ENCODE results near the gene GALNT9. TPM values are rescaled to one million over a fixed set of nuclear protein-coding genes. Genes with fewer than 3 reads are reported as not detected.
A peak's percentile ranks its signal among the peaks of the same experiment; 100 is the strongest.

GALNT9 gene
- total RNA-seq, 1 experiment from 2014 or later = 2.6 TPM

DNA sequence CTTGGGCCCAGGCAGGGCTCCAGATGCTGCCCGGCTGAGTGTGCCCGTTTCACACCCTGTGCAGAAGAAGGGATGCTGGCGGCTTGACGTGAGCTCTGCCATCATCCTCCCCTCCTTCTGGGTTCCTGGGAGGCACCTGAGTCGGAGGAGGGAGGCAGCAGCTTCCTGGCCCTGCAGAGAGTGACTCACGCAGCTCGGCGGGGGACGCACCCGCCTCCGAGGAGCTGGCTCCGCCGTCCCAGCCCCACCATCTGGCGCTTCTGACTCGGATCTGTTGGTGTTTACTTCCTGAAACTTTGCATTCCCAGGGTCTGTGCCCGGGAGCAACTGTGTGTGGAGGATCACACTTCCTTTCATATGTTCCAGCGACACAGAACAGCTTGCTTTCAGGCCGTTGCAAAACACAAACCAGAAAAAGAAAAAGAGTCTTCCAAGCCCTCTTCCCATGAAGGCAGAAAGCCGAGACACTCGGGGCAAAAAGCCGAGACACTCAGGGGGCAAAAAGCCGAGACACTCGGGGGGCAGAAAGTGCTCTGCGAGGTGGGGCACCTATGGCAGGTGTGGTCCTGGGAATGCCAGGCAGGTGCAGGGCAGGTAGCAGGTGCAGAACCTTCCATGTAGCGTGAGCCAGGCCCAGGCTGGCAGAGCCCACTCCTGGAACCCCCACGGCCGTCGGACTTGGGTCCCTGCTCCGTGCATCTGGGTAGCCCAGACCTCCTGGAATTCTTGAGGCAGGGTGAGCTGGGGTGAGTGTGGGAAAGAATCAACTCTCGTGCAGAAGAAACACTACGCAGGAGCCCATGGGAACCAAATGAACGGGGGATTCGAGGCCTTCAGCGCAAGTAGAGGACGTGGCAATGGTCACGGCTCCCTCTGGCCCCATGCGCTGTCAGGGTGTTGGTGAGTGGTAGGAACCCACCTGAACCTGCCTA, 27.6 kb upstream of the GALNT9 start:
- TF ChIP-seq FOSL1 (IDR thresholded peaks at IDR 0.05; ENCODE audit: low read depth) = no peak; the same call in 1 of the 2 replicates
- no peak for TF ChIP-seq EGR1 (IDR thresholded peaks at IDR 0.05; ENCODE audit: low read depth)
- TF ChIP-seq SIN3A (IDR thresholded peaks at IDR 0.05; ENCODE audit: low read depth) = no peak
- no peak for TF ChIP-seq TCF7L2 (IDR thresholded peaks at IDR 0.05; ENCODE audit: borderline replicate concordance, extremely low read depth, insufficient read depth, insufficient read length)
- no peak for TF ChIP-seq SRF (IDR thresholded peaks at IDR 0.05; ENCODE audit: low read depth)
- H3K9ac ChIP-seq (ENCODE audit: low read length) = peak overlapping the region; percentile 36
- no TSS peak for BruUV-seq (replicated peaks)
- ChIA-PET RAD21 (ENCODE audit: low non-redundant PET in 1 of 2, low total read pairs in 2 of 2, uncharacterized antibody in 2 of 2, unreplicated experiment in 2 of 2) (no interaction called here), CTCF (no interaction called here), POLR2A (no interaction called here)
- peak overlapping the region in 1 of 2 experiments; percentile 41; a peak in 2 of 4 replicates for H3K4me3 ChIP-seq (replicated peaks in 1 of 2; ENCODE audit: low read depth in 1 of 2, low read length in 2 of 2)
- peak overlapping the region; percentile 77 for H3K4me2 ChIP-seq (ENCODE audit: low read length)
- peaks cover 7 to 14% of the 10 kb centered on the region in 2 experiments; a peak in 3 of 4 replicates for H3K4me1 ChIP-seq (ENCODE audit: control insufficient read depth in 1 of 2, insufficient read depth in 2 of 2, low read length in 2 of 2)
- no peaks in the 10 kb centered on the region; a peak in 1 of 4 replicates for H3K9me3 ChIP-seq (ENCODE audit: control insufficient read depth in 1 of 2, insufficient read depth in 1 of 2, low read depth in 1 of 2, low read length in 2 of 2)
- H3K79me2 ChIP-seq (ENCODE audit: insufficient read depth, low read length) = no peaks in the 10 kb centered on the region
- peak; percentile 22 for DNase-seq (ENCODE audit: low read depth, low spot score)
- H4K20me1 ChIP-seq (ENCODE audit: insufficient read depth) = no peaks in the 10 kb centered on the region
- intact Hi-C loops (cut with micrococcal nuclease) = loop anchor here (5.0 kb wide), 1 partner anchor 70 kb away; no protein-coding TSS in a partner anchor
- H3K9me2 ChIP-seq (ENCODE audit: insufficient read depth) = no peaks in the 10 kb centered on the region
- H3K27me3 ChIP-seq (ENCODE audit: insufficient read depth, low read length) = no peaks in the 10 kb centered on the region
- peak overlapping the region; percentile 25; the same call in 1 of the 2 replicates for H3K27ac ChIP-seq (ENCODE audit: low read depth, low read length)
- H2AFZ ChIP-seq (ENCODE audit: low read depth, low read length, poor library complexity, severe bottlenecking) = peak overlapping the region; percentile 99
- ATAC-seq = peak; percentile 98
- H3K36me3 ChIP-seq (ENCODE audit: control insufficient read depth in 1 of 2, insufficient read depth in 2 of 2, low read length in 2 of 2) = no peaks in the 10 kb centered on the region

DNA sequence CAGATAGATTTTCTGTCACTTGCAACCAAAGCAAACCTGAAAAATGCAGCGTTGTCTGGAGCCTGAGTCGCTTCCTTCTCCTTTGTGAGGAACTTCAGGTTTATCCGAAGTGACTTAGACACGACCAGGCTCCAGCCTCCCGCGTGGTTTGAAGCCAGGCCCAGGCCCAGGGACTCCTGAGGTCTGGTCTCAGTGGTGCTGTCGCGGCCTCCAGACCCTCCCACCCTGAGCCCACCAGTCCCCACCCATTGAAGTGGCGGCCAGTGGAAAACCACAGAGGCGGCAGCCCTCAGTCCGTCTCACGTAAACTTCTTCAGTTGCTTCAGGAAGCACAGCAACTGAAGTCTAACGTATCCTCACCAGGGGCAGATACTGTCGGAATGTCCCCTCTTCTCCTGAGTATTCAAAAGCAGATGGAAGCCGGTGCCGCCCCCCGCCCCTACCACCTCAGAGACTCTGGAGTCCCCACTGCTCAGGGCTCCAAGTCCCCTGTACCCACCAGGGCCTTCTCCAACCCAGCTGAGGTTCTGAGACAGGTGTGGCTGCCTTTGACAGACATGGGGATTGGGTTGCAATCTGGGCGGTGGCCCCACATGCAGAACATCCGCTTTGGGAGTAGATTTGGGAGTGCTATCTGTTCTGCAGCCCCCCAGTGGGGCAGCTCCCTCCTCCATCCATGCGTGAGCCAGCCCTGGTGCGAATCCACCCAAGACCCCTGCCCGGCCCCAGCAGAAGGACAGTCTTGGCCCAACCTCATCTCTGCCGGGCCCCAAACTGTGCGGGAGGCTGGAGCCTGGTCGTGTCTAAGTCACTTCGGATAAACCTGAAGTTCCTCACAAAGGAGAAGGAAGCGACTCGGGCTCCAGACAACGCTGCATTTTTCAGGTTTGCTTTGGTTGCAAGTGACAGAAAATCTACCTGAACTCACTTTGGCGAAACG, 26.6 kb upstream of the GALNT9 start:
- Histone ChIP-seq H3K9me3 (ENCODE audit: control insufficient read depth in 1 of 2, insufficient read depth in 1 of 2, low read depth in 1 of 2, low read length in 2 of 2) (no peaks in the 10 kb centered on the region; a peak in 1 of 4 replicates), H3K4me1 (ENCODE audit: control insufficient read depth in 1 of 2, insufficient read depth in 2 of 2, low read length in 2 of 2) (peaks cover 7 to 14% of the 10 kb centered on the region in 2 experiments; a peak in 3 of 4 replicates), H4K20me1 (ENCODE audit: insufficient read depth) (no peaks in the 10 kb centered on the region), H3K9me2 (ENCODE audit: insufficient read depth) (no peaks in the 10 kb centered on the region), H3K9ac (ENCODE audit: low read length) (no peak overlapping the region), H3K27me3 (ENCODE audit: insufficient read depth, low read length) (no peaks in the 10 kb centered on the region), H3K27ac (ENCODE audit: low read depth, low read length) (no peak overlapping the region; the same call in 1 of the 2 replicates), H3K36me3 (ENCODE audit: control insufficient read depth in 1 of 2, insufficient read depth in 2 of 2, low read length in 2 of 2) (no peaks in the 10 kb centered on the region), H2AFZ (ENCODE audit: low read depth, low read length, poor library complexity, severe bottlenecking) (peak overlapping the region; percentile 99), H3K4me3 (replicated peaks in 1 of 2; ENCODE audit: low read depth in 1 of 2, low read length in 2 of 2) (no peak overlapping the region), H3K79me2 (ENCODE audit: insufficient read depth, low read length) (no peaks in the 10 kb centered on the region), H3K4me2 (ENCODE audit: low read length) (peak overlapping the region; percentile 77)
- ATAC-seq (no peak), DNase-seq (ENCODE audit: low read depth, low spot score) (no peak)
- POLR2A ChIA-PET = no interaction called here
- RAD21 ChIA-PET (ENCODE audit: low non-redundant PET in 1 of 2, low total read pairs in 2 of 2, uncharacterized antibody in 2 of 2, unreplicated experiment in 2 of 2) = no interaction called here
- intact Hi-C loops (cut with micrococcal nuclease) = loop anchor here (5.0 kb wide), 1 partner anchor 69 kb away; no protein-coding TSS in a partner anchor
- BruUV-seq (replicated peaks) = no TSS peak
- CTCF ChIA-PET = no interaction called here
- TF ChIP-seq CEBPB (IDR thresholded peaks at IDR 0.05; ENCODE audit: low read depth) = no peak
- TF ChIP-seq TCF7L2 (IDR thresholded peaks at IDR 0.05; ENCODE audit: borderline replicate concordance, extremely low read depth, insufficient read depth, insufficient read length) = no peak
- no peak for TF ChIP-seq POLR2AphosphoS5 (IDR thresholded peaks at IDR 0.05; ENCODE audit: low read depth, low read length)
- no peak for TF ChIP-seq POLR2A (IDR thresholded peaks at IDR 0.05; ENCODE audit: borderline replicate concordance, extremely low read depth, insufficient read depth, insufficient read length)
- TF ChIP-seq, protein P1, sequence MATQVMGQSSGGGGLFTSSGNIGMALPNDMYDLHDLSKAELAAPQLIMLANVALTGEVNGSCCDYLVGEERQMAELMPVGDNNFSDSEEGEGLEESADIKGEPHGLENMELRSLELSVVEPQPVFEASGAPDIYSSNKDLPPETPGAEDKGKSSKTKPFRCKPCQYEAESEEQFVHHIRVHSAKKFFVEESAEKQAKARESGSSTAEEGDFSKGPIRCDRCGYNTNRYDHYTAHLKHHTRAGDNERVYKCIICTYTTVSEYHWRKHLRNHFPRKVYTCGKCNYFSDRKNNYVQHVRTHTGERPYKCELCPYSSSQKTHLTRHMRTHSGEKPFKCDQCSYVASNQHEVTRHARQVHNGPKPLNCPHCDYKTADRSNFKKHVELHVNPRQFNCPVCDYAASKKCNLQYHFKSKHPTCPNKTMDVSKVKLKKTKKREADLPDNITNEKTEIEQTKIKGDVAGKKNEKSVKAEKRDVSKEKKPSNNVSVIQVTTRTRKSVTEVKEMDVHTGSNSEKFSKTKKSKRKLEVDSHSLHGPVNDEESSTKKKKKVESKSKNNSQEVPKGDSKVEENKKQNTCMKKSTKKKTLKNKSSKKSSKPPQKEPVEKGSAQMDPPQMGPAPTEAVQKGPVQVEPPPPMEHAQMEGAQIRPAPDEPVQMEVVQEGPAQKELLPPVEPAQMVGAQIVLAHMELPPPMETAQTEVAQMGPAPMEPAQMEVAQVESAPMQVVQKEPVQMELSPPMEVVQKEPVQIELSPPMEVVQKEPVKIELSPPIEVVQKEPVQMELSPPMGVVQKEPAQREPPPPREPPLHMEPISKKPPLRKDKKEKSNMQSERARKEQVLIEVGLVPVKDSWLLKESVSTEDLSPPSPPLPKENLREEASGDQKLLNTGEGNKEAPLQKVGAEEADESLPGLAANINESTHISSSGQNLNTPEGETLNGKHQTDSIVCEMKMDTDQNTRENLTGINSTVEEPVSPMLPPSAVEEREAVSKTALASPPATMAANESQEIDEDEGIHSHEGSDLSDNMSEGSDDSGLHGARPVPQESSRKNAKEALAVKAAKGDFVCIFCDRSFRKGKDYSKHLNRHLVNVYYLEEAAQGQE (IDR thresholded peaks at IDR 0.05; ENCODE audit: low read depth) = no peak
- TF ChIP-seq ZBTB33 (IDR thresholded peaks at IDR 0.05; ENCODE audit: extremely low read depth, insufficient replicate concordance, low read length) = no peak

Measured in HCT116 (cell line).